ENCODE measurements around the gene ANKRD13B. TPM values are rescaled to one million over a fixed set of nuclear protein-coding genes. Genes with fewer than 3 reads are reported as not detected.

The ANKRD13B gene
- total RNA-seq, 1 experiment from 2014 or later: 8.8 TPM

DNA sequence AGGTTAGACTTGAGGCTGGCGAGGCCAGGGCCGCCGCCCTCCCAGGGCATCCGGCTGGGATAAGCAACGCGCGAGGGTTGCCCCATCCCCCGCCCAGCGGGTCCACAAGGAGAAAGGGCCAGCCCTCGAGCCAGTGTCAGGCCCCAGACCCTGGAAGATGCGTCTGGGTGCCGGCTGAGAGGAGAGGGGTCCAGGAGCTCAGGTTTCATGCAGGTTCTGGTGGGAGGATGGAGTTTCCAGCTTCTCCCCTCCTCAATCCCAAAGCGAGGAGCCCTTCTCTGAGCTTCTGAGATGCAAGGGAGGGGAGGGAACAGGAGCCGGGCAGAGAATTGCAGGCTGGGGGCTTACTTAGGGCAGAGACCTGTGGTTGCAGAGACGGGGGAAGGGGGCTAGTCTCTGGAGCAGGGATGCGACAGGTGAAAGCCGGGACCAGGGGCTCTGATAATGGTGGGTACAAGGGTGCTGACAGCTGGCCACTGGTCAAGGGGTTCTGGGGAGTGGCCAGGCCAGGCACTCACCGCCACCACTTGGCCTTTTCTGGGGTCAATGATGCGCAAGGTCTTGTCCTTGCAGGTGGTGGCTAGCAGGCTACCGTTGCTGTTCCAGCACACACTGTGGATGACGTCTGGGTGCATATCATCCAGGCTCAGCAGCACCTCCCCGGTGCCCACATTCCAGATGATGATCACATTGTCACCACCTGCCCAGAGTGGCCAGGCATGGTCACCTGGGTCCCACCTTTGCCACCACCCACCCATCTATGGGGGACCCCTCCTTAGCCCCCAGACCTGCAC lies 25.5 kb downstream of the ANKRD13B start:
- Mint-ChIP-seq H3K27ac (ENCODE audit: unreplicated experiment) (no peak overlapping the region), H3K4me1 (ENCODE audit: low read depth, unreplicated experiment) (peaks cover 14% of the 10 kb centered on the region), H3K36me3 (ENCODE audit: insufficient read depth, unreplicated experiment) (peaks cover 20% of the 10 kb centered on the region), H3K4me3 (ENCODE audit: low read depth, unreplicated experiment) (peak overlapping the region; percentile 81), H3K27me3 (ENCODE audit: unreplicated experiment) (peaks cover 37% of the 10 kb centered on the region), H3K9me3 (ENCODE audit: low read depth, unreplicated experiment) (no peaks in the 10 kb centered on the region)
- no TSS peak for BruUV-seq (replicated peaks)
- intact Hi-C loops (cut with micrococcal nuclease; ENCODE audit: unreplicated experiment): loop anchor here (5.0 kb wide), 1 partner anchor 36 kb away; no protein-coding TSS in a partner anchor
- no peak for DNase-seq
- CTCF ChIA-PET: interaction anchor here (0.6 to 2.6 kb wide), 15 partner anchors 22 to 507 kb away, joined by 3 to 36 read pairs (median 5); partner anchors contain the start of genes ABHD15 and ANKRD13B
- TF ChIP-seq, protein P1, sequence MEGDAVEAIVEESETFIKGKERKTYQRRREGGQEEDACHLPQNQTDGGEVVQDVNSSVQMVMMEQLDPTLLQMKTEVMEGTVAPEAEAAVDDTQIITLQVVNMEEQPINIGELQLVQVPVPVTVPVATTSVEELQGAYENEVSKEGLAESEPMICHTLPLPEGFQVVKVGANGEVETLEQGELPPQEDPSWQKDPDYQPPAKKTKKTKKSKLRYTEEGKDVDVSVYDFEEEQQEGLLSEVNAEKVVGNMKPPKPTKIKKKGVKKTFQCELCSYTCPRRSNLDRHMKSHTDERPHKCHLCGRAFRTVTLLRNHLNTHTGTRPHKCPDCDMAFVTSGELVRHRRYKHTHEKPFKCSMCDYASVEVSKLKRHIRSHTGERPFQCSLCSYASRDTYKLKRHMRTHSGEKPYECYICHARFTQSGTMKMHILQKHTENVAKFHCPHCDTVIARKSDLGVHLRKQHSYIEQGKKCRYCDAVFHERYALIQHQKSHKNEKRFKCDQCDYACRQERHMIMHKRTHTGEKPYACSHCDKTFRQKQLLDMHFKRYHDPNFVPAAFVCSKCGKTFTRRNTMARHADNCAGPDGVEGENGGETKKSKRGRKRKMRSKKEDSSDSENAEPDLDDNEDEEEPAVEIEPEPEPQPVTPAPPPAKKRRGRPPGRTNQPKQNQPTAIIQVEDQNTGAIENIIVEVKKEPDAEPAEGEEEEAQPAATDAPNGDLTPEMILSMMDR (IDR thresholded peaks at IDR 0.05; ENCODE audit: unreplicated experiment): peak; percentile 3

DNA sequence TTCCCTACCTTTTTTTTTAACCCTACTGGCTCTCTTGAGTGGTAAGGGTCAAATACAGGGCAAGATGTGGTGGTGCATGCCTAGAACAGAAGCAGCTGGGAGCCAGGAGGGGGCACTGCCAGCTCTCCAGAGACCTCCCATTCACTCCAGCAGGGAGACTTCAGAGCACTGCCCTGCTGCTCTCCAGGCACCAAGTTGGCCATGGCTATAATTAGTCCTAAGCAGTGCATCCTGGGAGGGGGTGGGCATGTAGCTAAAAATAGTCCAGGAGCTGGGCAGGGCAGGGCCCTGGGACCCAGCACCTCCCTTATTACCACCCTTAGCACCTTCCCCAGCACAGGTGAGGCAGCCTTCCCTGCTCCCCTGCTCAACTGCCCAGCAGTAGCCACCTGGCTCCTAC lies 26.3 kb downstream of the ANKRD13B start:
- peak; percentile 15 for DNase-seq
- CTCF ChIA-PET: no interaction called here
- BruUV-seq (replicated peaks): no TSS peak
- H3K4me1 Mint-ChIP-seq (ENCODE audit: low read depth, unreplicated experiment): peaks cover 14% of the 10 kb centered on the region
- H3K27ac Mint-ChIP-seq (ENCODE audit: unreplicated experiment): no peak overlapping the region
- no peak overlapping the region for H3K4me3 Mint-ChIP-seq (ENCODE audit: low read depth, unreplicated experiment)
- TF ChIP-seq, protein P1 (IDR thresholded peaks at IDR 0.05; ENCODE audit: unreplicated experiment): no peak
- intact Hi-C loops (cut with micrococcal nuclease; ENCODE audit: unreplicated experiment): loop anchor here (5.0 kb wide), 1 partner anchor 37 kb away; no protein-coding TSS in a partner anchor
- H3K9me3 Mint-ChIP-seq (ENCODE audit: low read depth, unreplicated experiment): no peaks in the 10 kb centered on the region
- H3K36me3 Mint-ChIP-seq (ENCODE audit: insufficient read depth, unreplicated experiment): peaks cover 20% of the 10 kb centered on the region
- peaks cover 37% of the 10 kb centered on the region for H3K27me3 Mint-ChIP-seq (ENCODE audit: unreplicated experiment)

DNA sequence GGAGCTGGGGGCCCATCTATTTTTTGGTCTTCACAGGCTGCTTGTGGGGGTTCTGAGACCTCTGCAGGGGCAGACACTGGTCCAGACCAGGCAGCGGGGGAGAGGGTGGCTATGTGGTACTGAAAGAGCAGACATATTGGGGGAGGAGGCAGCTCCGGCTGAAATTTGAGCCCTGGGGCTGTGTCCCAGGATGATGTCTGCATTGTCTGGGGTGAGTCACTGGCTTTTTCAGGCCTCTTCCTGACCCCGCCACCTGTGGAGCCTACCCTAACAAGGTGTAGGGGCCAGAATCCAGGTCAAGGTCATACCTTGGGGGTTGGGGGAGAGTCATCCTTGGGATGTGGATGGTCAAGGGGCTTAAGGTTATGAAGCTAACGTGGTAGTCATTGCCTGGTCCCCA lies 27.3 kb downstream of the ANKRD13B start:
- Mint-ChIP-seq H3K36me3 (ENCODE audit: insufficient read depth, unreplicated experiment) (peaks cover 16% of the 10 kb centered on the region), H3K27ac (ENCODE audit: unreplicated experiment) (no peak overlapping the region), H3K9me3 (ENCODE audit: low read depth, unreplicated experiment) (no peaks in the 10 kb centered on the region), H3K4me1 (ENCODE audit: low read depth, unreplicated experiment) (peaks cover 8% of the 10 kb centered on the region), H3K4me3 (ENCODE audit: low read depth, unreplicated experiment) (no peak overlapping the region), H3K27me3 (ENCODE audit: unreplicated experiment) (peaks cover 34% of the 10 kb centered on the region)
- no peak for DNase-seq
- no TSS peak for BruUV-seq (replicated peaks)
- TF ChIP-seq, protein P1 (IDR thresholded peaks at IDR 0.05; ENCODE audit: unreplicated experiment): no peak
- CTCF ChIA-PET: no interaction called here
- intact Hi-C loops (cut with micrococcal nuclease; ENCODE audit: unreplicated experiment): no loop called here

DNA sequence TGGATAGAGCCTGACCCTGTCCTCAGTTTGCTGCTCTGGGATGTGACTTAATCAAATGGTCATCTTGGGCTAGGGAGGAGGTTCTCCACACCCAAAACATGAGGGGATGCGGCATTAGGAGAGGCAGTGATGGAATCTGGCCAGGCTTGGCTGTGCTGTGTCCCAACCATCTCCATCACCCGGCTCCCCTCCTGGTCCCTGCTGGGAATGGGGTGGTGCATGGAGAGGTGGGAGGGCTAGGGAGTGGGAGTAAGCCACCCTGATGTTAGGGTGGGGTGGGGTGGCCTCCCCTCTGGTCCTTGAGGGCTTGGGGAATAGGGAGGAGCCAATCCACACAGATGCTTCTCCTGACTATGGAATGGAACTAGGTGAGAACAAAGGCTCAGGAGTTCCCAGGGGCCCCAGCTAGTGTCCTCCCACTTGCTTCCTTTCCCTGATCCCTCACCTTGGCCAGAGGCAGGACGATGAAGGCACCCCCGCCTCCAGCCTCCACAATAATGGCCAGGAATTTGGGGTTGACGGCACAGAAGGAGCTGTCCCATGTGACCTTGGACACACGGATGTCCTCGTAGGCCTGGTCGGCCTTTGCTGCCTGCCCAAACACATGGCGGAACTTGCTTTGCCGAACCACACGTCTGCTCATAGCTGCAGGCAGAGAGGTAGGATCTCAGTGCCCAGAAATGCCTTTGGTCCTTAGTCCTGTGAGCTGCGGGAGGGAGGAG lies 28.0 kb downstream of the ANKRD13B start:
- Mint-ChIP-seq H3K4me1 (ENCODE audit: low read depth, unreplicated experiment) (peaks cover 1% of the 10 kb centered on the region), H3K4me3 (ENCODE audit: low read depth, unreplicated experiment) (no peak overlapping the region)
- intact Hi-C loops (cut with micrococcal nuclease; ENCODE audit: unreplicated experiment): no loop called here

More for the DNA sequence above, 28.0 kb downstream of the ANKRD13B start:
- CTCF ChIA-PET: interaction anchor here (0.6 kb wide), 1 partner anchor 271 kb away, joined by 3 read pairs; no protein-coding TSS in a partner anchor
- Mint-ChIP-seq H3K27me3 (ENCODE audit: unreplicated experiment) (peaks cover 28% of the 10 kb centered on the region), H3K27ac (ENCODE audit: unreplicated experiment) (no peak overlapping the region), H3K9me3 (ENCODE audit: low read depth, unreplicated experiment) (no peaks in the 10 kb centered on the region), H3K36me3 (ENCODE audit: insufficient read depth, unreplicated experiment) (peaks cover 9% of the 10 kb centered on the region)
- no peak for DNase-seq
- no TSS peak for BruUV-seq (replicated peaks)
- TF ChIP-seq, protein P1 (IDR thresholded peaks at IDR 0.05; ENCODE audit: unreplicated experiment): no peak
